PC-3 (cell line): ENCODE results near the gene ST3GAL2.

Experiments
- CTCF ChIP-seq: fragments of 300-600 bp; sonication (generic); conservative IDR thresholded peaks from 2 replicates; pipeline ENCODE4 v1.5.1; 2017; ENCODE audit warnings: antibody characterized with exemption, low read depth, mild to moderate bottlenecking, low read length
- EZH2phosphoT487 ChIP-seq: fragments of 300-600 bp; sonication (generic); IDR thresholded peaks from 2 replicates; pipeline ENCODE4 v1.6.1; 2018; ENCODE audit warnings: mild to moderate bottlenecking, antibody characterized with exemption, low read length, borderline replicate concordance

GRCh38 chr16:70331588-70332358 lies 107.1 kb downstream of the ST3GAL2 start:
- TF ChIP-seq CTCF (peak; percentile 58), EZH2phosphoT487 (no peak)
